Jurkat, Clone E6-1 (cell line): ENCODE data around the gene KDM4B.

Experiments
- DNase-seq: peaks from one replicate; pipeline ENCODE4 v3.0.0-alpha.2; 2011; ENCODE audit warnings: low read depth, low spot score
- H3K4me3 ChIP-seq: 2 replicates; pipeline ENCODE4 v1.5.1; 2011; ENCODE audit warnings: mild to moderate bottlenecking, low read length, control low read depth, moderate library complexity

The KDM4B gene

DNA sequence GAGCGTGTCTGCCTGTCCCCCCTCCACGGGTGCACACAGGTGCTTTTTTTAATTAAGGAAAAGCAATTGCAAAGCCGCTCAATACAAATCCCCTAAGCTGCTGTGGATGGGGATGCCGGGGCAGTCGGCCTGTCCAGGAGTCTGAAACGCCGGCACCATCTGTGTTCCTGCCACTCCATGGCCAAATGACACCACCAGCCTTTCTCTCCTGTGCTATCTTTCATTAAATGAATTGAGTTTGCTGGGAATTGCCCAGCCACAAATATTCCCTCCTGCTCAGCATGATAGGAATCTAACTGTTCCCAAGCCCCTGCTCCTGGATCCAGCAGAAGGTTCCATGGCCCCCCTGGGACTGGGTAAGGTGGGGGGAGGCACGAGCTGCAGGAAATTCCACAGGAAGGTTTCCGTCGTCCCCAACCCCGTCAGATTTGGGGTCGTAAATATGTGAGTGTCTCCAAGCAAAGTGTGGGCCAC lies 139.2 kb downstream of the KDM4B start:
- H3K4me3 ChIP-seq = no peak overlapping the region

DNA sequence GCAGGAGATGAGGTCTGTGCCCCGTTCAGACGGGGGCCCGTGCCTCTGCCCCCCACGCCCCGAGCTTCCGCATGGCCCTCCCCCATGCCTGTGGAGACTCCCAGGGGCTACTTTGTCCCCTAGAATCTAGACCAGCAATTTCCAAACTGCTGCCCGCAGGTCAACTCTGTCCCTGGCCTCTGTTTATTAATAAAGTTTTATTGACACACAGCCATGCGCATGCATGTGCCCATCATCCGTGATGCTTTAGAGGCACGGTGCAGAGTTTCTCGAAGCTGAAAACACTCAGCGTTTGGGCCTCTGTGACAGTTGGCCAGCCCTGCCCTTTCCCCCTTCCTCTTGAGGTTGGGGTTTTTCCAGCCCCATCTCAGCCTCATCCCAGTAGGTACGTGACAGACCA lies 140.0 kb downstream of the KDM4B start:
- no peak for DNase-seq
- no peak overlapping the region for H3K4me3 ChIP-seq

More for the DNA sequence above, 139.2 kb downstream of the KDM4B start:
- no peak for DNase-seq

- DNase-seq = no peak
- H3K4me3 ChIP-seq = no peak overlapping the region
These were observed 140.6 kb downstream of the KDM4B start for GRCh38 chr19:5109560-5109959.

GRCh38 chr19:5110546-5110945 lies 141.6 kb downstream of the KDM4B start:
- no peak for DNase-seq
- H3K4me3 ChIP-seq = no peak overlapping the region

DNA sequence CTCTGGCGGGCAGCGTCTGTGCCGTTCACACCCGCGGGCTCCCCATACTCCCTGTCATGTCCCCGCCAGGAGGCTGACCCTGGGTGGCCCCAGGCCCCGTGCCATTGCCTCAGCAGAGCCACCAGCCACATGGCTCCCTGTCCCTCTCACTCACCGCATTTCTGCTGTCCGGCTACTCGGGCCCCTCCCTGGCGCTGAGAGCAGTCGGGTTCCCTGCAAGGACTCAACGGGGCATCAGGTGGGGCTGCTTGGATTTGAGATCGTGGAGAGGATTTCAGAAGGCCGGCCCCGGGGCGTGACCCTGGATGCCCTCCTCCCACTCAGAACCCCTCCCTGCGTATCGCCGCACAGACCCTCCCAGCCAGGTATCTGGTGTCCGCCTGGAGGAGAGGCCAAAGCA lies 142.1 kb downstream of the KDM4B start:
- H3K4me3 ChIP-seq = no peak overlapping the region
- no peak for DNase-seq

- no peak overlapping the region for H3K4me3 ChIP-seq
- DNase-seq = no peak
These were observed 143.3 kb downstream of the KDM4B start for GRCh38 chr19:5112175-5112574.

DNA sequence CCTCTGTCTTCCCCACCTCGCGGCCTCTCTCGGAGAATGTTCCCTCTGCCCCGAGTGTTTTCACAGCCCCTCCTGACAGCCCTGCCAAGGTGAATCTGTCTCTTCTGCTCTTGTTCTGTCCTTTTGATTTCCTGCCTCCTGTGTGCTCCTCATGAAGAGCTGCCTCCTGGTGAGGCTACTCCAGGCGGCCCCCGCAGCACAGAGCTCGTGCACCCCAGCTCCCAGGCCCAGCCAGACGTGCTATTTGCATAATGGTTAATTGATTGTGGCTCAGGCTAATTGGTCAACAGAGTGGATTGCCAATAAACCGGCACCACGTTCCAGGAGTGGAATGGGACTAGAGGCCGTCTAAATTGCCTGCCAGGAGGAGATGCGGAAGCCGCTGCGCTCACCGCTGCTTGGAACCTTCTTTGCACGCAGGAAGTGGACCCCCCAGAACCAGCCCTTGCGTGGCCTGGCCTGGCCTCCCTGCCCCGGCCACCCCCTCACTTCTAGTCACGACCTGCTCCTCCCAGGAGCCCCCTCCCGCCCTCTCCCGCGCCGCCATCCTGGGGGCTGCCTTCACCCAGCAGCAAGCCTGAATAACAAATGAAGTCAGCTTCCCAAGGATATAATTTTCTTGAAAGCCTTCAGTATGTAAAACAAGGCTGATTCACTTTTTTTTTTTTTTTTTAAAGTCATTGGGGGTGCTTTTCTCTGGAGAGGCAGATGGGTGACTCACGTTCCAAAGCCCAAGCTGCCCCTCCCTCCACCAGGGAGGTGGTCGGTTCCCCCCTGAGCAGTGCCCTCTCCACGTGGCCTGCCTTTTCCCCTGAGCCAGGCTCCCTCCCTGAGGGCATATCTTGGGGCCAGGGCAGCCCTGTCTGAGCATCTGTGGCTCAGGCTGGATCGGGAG lies 144.0 kb downstream of the KDM4B start:
- no peak overlapping the region for H3K4me3 ChIP-seq
- no peak for DNase-seq

GRCh38 chr19:5113633-5114586 lies 145.0 kb downstream of the KDM4B start:
- H3K4me3 ChIP-seq = no peak overlapping the region
- DNase-seq = no peak

DNA sequence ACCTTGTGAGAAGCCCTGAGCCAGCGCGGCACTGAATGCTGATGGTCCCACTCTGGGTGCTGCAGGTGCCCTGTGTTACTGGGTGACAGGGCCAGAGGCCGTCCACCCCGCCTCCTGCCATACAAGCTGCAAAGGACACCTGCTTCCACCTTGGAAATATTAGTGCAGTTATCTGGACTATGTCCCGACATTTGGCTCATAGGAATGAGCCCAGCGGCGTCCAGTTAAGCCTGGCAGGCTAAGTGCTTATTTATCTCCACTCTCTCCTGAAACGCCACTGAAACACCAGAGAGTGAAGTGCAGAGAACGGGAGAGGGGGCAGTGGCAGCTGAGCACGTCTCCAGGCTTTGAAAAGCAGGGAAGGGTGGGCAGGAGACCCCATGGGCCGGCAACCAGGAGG lies 145.8 kb downstream of the KDM4B start:
- DNase-seq = no peak
- H3K4me3 ChIP-seq = no peak overlapping the region

DNA sequence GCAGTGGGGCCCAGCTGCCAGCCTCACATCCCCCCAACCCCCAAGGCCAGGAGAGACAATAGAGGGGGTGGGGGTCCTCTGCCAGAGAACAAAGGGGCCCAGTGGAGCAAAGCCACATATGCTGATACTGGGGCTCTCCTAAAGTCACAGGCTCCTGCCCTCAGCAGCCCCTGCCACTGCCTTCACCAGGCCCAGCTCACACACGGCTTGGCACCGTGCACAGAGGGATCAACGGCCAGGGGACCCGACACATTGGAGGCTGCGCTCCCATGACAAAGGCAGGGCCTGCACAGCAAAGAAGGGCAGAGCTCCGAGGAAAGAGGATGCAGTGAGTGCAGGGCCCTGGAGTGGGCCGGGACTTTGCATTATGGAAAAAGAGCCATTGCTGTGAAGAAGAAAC lies 146.4 kb downstream of the KDM4B start:
- H3K4me3 ChIP-seq = no peak overlapping the region
- DNase-seq = no peak

DNA sequence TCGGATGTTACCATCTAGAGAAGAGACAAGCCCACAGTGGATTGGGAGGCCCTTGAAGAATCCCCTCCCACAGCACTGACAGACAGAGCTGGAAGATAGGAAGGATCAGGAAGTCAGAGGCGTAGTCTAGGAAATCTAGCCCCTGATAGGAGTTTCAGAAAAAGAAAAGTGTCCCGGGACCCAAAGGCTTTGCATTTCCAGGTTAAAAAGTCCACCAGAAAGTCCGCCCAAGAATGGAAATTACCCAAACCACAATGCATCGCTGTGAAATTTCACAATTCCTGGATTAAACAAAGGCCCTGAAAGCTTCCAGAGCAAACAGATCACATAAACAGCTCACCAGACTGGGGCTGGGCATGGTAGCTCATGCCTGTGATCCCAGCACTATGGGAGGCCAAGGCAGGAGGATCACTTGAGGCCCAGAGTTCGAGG lies 146.9 kb downstream of the KDM4B start:
- no peak for DNase-seq
- no peak overlapping the region for H3K4me3 ChIP-seq

DNA sequence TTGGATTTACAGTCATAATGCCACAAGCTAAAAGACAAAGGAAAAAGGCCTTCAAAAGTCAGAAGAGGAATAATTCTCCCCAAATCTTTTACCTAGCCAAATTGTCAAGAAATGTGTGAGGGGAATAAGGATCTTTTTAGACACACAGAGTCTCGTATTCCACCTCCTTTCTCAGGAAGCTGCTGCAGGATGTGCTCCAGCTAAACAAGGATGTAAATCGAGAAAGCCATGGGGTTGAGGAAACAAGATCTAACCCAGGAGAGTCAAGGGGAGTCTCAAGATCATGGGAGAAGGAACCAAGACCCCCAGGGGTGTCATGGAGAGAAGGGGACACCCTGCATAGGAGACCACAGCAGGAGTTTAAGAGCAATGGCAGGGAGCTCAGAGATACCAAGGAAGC lies 147.4 kb downstream of the KDM4B start:
- no peak overlapping the region for H3K4me3 ChIP-seq
- DNase-seq = no peak

DNA sequence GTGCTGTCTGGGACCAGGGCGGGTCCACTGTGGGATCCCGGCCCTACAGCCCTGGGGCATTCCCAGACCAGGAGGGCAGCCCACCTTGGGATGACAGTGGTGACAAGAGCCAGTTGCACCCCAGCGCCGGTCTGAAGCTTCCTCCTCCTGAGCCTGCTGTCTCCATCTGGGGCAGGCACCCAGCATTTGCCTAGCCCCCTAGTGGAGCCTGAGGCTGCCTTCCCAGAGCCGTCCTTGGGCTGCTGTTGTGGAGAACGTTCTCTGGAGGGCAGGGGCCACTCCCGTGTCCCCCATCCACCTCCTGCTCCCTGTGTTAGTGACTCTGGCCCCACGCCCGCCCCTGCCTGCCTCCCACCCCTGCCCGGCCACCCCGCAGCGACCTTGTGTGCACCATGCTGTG lies 148.5 kb downstream of the KDM4B start:
- no peak for DNase-seq
- H3K4me3 ChIP-seq = no peak overlapping the region

DNA sequence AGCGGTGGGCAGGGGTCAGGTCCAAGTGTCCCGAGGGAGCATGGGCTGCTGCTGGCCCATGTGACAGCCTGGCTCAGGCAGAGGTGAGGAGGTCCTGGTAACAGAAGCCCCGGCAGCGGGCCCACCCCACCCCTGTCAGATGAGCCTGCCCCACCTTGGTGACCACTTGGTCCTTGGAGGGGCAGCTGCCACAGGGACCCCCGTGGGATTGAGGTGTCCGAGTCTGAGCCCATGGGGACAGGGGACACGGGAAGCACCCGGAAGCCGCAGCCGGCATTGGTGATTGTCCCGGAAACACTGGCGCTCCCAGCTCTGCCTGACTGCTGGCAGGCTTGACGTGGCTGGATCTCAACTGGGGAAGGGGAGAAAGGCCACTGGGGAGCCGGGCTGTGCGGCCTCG lies 149.1 kb downstream of the KDM4B start:
- no peak overlapping the region for H3K4me3 ChIP-seq
- no peak for DNase-seq

GRCh38 chr19:5119297-5119998 lies 150.5 kb downstream of the KDM4B start:
- no peak overlapping the region for H3K4me3 ChIP-seq
- DNase-seq = no peak

DNA sequence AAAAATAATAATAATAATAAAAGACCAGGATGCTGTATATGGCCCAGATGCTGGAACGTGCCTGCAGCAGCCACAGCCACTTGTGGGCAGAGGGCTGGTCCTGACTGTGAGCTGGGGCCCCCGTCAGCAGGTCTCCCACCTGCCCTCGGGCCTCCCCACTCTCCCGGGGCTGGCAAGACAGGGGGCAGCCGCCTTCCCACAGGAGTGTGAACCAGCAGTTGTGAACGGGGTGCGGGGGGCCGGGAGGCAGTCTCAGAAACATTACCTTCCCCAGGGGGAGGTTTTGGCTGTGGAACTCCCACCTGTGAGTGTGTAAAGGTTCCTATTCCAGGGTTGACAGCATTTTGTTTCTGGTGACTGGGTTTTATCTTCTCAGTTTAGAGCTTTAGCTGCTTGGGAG lies 151.4 kb downstream of the KDM4B start:
- DNase-seq = no peak
- H3K4me3 ChIP-seq = no peak overlapping the region

GRCh38 chr19:5120833-5121232 lies 151.9 kb downstream of the KDM4B start:
- H3K4me3 ChIP-seq = no peak overlapping the region
- no peak for DNase-seq

DNA sequence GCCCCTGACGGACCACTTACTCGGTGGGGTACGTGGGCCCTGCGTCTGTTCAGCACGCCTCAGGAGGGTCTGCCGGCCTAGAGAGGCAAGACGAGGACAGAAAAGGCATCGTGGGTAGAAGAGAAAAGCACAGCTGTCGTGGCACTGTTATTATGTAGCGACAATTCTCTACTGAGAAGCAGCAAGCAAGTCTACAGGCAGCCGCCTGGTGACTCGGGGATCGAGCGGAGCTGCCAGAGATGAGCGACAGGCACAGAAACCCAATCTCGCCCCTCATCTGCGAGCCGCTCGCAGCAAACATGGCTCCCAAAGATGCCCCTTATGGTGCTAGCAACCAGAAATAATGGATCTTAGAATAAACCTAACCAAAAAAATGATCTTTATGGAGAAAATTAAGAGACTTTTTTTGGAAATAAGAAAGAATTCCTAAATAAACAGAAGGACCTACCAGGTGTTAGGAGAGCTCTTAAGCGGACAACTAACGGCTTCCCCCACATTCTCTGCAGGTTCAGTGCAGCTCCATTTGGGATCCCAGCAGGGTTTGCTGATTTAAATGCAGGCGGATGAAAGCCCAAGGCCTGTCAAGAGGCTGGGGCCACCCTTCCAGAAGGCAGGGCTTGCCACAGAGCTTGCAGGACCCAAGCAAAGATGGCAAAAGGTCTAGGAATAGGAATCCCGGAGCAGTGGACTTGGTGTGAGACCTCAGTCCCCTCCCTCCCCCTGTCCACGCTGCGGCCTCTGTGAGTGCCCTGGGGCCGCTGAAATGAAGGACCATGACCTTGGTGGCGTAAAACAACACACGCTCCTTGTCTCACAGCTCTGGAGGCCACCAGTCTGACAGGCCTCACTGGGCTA lies 152.6 kb downstream of the KDM4B start:
- H3K4me3 ChIP-seq = no peak overlapping the region
- no peak for DNase-seq

GRCh38 chr19:5122121-5122400 lies 153.1 kb downstream of the KDM4B start:
- no peak for DNase-seq
- H3K4me3 ChIP-seq = no peak overlapping the region
